Measurements from ENCODE around the gene GTPBP6. TPM values are rescaled to one million over a fixed set of nuclear protein-coding genes. Genes with fewer than 3 reads are reported as not detected.

Gene GTPBP6
- total RNA-seq, 1 experiment from 2014 or later = 41.6 TPM

DNA sequence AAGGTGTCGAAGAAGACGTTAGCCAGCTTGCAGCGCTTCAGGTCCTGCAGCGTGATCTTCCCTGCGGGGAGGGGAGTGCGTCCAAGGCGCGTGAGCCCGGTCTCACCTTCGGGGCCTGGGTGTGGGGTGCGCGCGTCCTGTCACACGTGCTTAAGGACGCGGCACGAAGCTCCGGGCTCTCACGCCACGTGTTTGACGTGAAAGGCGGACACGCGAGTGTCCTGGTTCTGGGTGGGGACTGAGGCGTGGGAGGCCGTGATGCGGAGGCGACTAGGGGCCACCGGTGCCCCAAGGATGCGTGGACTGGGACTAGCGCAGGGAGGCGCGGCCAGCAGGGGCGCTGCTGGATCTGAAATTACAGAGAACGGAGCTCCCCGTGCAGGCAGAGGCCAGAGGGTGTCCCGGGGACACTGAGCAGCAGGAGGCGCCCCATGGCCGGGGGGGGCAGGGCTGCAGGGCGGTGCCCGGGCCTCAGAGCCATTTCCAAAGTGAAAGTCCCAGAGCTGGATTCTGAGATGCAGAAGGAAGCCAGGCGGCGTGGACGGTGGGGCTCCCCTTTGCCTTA, 20.3 kb upstream of the GTPBP6 start:
- H3K27me3 ChIP-seq (ENCODE audit: insufficient read depth, low read length) = no peaks in the 10 kb centered on the region
- intact Hi-C loops (cut with micrococcal nuclease) = no loop called here
- CTCF ChIA-PET = no interaction called here
- TF ChIP-seq, protein P1, sequence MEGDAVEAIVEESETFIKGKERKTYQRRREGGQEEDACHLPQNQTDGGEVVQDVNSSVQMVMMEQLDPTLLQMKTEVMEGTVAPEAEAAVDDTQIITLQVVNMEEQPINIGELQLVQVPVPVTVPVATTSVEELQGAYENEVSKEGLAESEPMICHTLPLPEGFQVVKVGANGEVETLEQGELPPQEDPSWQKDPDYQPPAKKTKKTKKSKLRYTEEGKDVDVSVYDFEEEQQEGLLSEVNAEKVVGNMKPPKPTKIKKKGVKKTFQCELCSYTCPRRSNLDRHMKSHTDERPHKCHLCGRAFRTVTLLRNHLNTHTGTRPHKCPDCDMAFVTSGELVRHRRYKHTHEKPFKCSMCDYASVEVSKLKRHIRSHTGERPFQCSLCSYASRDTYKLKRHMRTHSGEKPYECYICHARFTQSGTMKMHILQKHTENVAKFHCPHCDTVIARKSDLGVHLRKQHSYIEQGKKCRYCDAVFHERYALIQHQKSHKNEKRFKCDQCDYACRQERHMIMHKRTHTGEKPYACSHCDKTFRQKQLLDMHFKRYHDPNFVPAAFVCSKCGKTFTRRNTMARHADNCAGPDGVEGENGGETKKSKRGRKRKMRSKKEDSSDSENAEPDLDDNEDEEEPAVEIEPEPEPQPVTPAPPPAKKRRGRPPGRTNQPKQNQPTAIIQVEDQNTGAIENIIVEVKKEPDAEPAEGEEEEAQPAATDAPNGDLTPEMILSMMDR (IDR thresholded peaks at IDR 0.05 in 2 of 3, conservative IDR thresholded peaks at IDR 0.05 in 1 of 3; ENCODE audit: borderline replicate concordance in 1 of 3, insufficient read depth in 1 of 3, low read depth in 2 of 3, low read length in 2 of 3) = 0 out of 6 replicates have a peak, but pooled peaks of 1 of the 3 experiments have one; percentile 11
- TF ChIP-seq EGR1 (IDR thresholded peaks at IDR 0.05; ENCODE audit: low read depth) = no peak
- POLR2A ChIA-PET = no interaction called here
- no peak overlapping the region for H3K27ac ChIP-seq (ENCODE audit: low read depth, low read length)
- no peak overlapping the region for H3K9ac ChIP-seq (ENCODE audit: low read length)
- BruUV-seq (replicated peaks) = no TSS peak
- ATAC-seq (no peak), DNase-seq (ENCODE audit: low read depth, low spot score) (no peak)
- H3K79me2 ChIP-seq (ENCODE audit: insufficient read depth, low read length) = no peaks in the 10 kb centered on the region
- no peaks in the 10 kb centered on the region for H3K4me1 ChIP-seq (ENCODE audit: control insufficient read depth in 1 of 2, insufficient read depth in 2 of 2, low read length in 2 of 2)
- RAD21 ChIA-PET (ENCODE audit: low non-redundant PET in 1 of 2, low total read pairs in 2 of 2, uncharacterized antibody in 2 of 2, unreplicated experiment in 2 of 2) = no interaction called here
- no peak overlapping the region for H3K4me2 ChIP-seq (ENCODE audit: low read length)
- H3K36me3 ChIP-seq (ENCODE audit: control insufficient read depth in 1 of 2, insufficient read depth in 2 of 2, low read length in 2 of 2) = no peaks in the 10 kb centered on the region
- no peak overlapping the region for H2AFZ ChIP-seq (ENCODE audit: low read depth, low read length, poor library complexity, severe bottlenecking)
- no peaks in the 10 kb centered on the region for H3K9me3 ChIP-seq (ENCODE audit: control insufficient read depth in 1 of 2, insufficient read depth in 1 of 2, low read depth in 1 of 2, low read length in 2 of 2)
- H4K20me1 ChIP-seq (ENCODE audit: insufficient read depth) = no peaks in the 10 kb centered on the region
- H3K9me2 ChIP-seq (ENCODE audit: insufficient read depth) = no peaks in the 10 kb centered on the region
- no peak overlapping the region for H3K4me3 ChIP-seq (replicated peaks in 1 of 2; ENCODE audit: low read depth in 1 of 2, low read length in 2 of 2)

DNA sequence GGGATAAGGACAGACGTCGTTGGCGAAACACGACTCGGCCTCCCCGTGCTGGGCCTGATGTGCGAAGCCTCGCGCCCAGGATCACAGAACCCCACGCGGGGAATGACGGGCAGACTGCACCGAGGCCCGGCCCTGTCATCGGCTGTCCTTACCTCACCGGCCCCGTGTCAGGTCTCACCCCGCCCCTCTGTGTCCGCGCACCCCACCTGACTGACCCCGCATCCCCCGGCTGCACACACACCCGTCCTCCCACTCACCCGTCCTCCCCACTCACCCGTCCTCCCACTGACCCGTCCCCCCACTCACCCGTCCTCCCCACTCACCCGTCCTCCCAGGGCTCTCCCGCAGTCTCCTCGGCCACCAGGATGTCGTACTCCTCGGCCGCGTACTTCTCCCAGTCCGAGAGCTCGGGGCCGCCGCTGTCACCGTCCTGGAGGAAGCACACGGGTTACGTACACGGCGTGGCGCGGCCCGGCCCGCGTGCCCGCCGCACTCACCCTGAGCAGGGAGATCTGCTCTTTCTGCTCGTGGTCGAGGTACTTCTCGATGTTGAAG, 19.8 kb upstream of the GTPBP6 start:
- ChIA-PET POLR2A (no interaction called here), CTCF (no interaction called here), RAD21 (ENCODE audit: low non-redundant PET in 1 of 2, low total read pairs in 2 of 2, uncharacterized antibody in 2 of 2, unreplicated experiment in 2 of 2) (no interaction called here)
- Histone ChIP-seq H3K27ac (ENCODE audit: low read depth, low read length) (no peak overlapping the region), H3K27me3 (ENCODE audit: insufficient read depth, low read length) (no peaks in the 10 kb centered on the region), H3K79me2 (ENCODE audit: insufficient read depth, low read length) (no peaks in the 10 kb centered on the region), H4K20me1 (ENCODE audit: insufficient read depth) (no peaks in the 10 kb centered on the region), H3K9ac (ENCODE audit: low read length) (no peak overlapping the region), H3K9me3 (ENCODE audit: control insufficient read depth in 1 of 2, insufficient read depth in 1 of 2, low read depth in 1 of 2, low read length in 2 of 2) (no peaks in the 10 kb centered on the region), H3K4me2 (ENCODE audit: low read length) (no peak overlapping the region), H3K9me2 (ENCODE audit: insufficient read depth) (no peaks in the 10 kb centered on the region), H3K36me3 (ENCODE audit: control insufficient read depth in 1 of 2, insufficient read depth in 2 of 2, low read length in 2 of 2) (no peaks in the 10 kb centered on the region), H3K4me3 (replicated peaks in 1 of 2; ENCODE audit: low read depth in 1 of 2, low read length in 2 of 2) (no peak overlapping the region), H2AFZ (ENCODE audit: low read depth, low read length, poor library complexity, severe bottlenecking) (no peak overlapping the region), H3K4me1 (ENCODE audit: control insufficient read depth in 1 of 2, insufficient read depth in 2 of 2, low read length in 2 of 2) (no peaks in the 10 kb centered on the region)
- intact Hi-C loops (cut with micrococcal nuclease) = no loop called here
- ATAC-seq = no peak
- BruUV-seq (replicated peaks) = no TSS peak
- TF ChIP-seq, protein P2, sequence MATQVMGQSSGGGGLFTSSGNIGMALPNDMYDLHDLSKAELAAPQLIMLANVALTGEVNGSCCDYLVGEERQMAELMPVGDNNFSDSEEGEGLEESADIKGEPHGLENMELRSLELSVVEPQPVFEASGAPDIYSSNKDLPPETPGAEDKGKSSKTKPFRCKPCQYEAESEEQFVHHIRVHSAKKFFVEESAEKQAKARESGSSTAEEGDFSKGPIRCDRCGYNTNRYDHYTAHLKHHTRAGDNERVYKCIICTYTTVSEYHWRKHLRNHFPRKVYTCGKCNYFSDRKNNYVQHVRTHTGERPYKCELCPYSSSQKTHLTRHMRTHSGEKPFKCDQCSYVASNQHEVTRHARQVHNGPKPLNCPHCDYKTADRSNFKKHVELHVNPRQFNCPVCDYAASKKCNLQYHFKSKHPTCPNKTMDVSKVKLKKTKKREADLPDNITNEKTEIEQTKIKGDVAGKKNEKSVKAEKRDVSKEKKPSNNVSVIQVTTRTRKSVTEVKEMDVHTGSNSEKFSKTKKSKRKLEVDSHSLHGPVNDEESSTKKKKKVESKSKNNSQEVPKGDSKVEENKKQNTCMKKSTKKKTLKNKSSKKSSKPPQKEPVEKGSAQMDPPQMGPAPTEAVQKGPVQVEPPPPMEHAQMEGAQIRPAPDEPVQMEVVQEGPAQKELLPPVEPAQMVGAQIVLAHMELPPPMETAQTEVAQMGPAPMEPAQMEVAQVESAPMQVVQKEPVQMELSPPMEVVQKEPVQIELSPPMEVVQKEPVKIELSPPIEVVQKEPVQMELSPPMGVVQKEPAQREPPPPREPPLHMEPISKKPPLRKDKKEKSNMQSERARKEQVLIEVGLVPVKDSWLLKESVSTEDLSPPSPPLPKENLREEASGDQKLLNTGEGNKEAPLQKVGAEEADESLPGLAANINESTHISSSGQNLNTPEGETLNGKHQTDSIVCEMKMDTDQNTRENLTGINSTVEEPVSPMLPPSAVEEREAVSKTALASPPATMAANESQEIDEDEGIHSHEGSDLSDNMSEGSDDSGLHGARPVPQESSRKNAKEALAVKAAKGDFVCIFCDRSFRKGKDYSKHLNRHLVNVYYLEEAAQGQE (IDR thresholded peaks at IDR 0.05; ENCODE audit: low read depth) = no peak
- TF ChIP-seq ZNF274 (IDR thresholded peaks at IDR 0.05; ENCODE audit: low read depth, low read length) (no peak), CEBPB (IDR thresholded peaks at IDR 0.05; ENCODE audit: low read depth) (no peak)
- no peak for DNase-seq (ENCODE audit: low read depth, low spot score)

Data from HCT116 (cell line).